NCI-H2081 (cell line): ENCODE results near the gene TMBIM1.
"Not testable (repeated sequence)": the region's sequence is repeated elsewhere in the genome, so short reads cannot be mapped to it uniquely, and the experiment has no call there.

ENCODE experiments used
- DNase-seq, 2 experiments: peaks; one replicate each; lab custom pipeline; 2025; lab: John Stamatoyannopoulos, UW

Gene TMBIM1

GRCh38 chr2:218318241-218318640, 25.9 kb upstream of the TMBIM1 start:
- DNase-seq: no peak

GRCh38 chr2:218317835-218318234, 25.5 kb upstream of the TMBIM1 start:
- DNase-seq: no peak

- DNase-seq: no peak
These were observed 25.0 kb upstream of the TMBIM1 start for GRCh38 chr2:218317303-218317630.

- DNase-seq: no peak
These were observed 23.1 kb upstream of the TMBIM1 start for GRCh38 chr2:218315397-218315796.

GRCh38 chr2:218314764-218315163, 22.5 kb upstream of the TMBIM1 start:
- DNase-seq: not testable (repeated sequence)

- no peak for DNase-seq
These were observed 21.1 kb upstream of the TMBIM1 start for GRCh38 chr2:218313356-218313755.

GRCh38 chr2:218312267-218312756, 20.0 kb upstream of the TMBIM1 start:
- no peak for DNase-seq

- DNase-seq: not testable (repeated sequence)
These were observed 19.4 kb upstream of the TMBIM1 start for GRCh38 chr2:218311541-218312266.

GRCh38 chr2:218310853-218311540, 18.7 kb upstream of the TMBIM1 start:
- no peak for DNase-seq

- no peak for DNase-seq
These were observed 15.2 kb upstream of the TMBIM1 start for GRCh38 chr2:218307415-218308090.

- DNase-seq: no peak
These were observed 14.0 kb upstream of the TMBIM1 start for GRCh38 chr2:218306184-218306920.

- no peak for DNase-seq
These were observed 13.1 kb upstream of the TMBIM1 start for GRCh38 chr2:218305383-218305782.

GRCh38 chr2:218301176-218301819, 9.0 kb upstream of the TMBIM1 start:
- peak; percentile 84 to 89 for DNase-seq

GRCh38 chr2:218300141-218300540, 7.8 kb upstream of the TMBIM1 start:
- DNase-seq: no peak

- no peak for DNase-seq
These were observed 6.1 kb upstream of the TMBIM1 start for GRCh38 chr2:218298314-218298875.

- no peak for DNase-seq
These were observed 4.5 kb upstream of the TMBIM1 start for GRCh38 chr2:218296847-218297246.

- DNase-seq: no peak
These were observed 3.9 kb upstream of the TMBIM1 start for GRCh38 chr2:218296200-218296599.

- DNase-seq: no peak
These were observed 2.7 kb upstream of the TMBIM1 start for GRCh38 chr2:218295029-218295428.

- no peak for DNase-seq
These were observed 2.2 kb upstream of the TMBIM1 start for GRCh38 chr2:218294430-218295022.

GRCh38 chr2:218293715-218294429, 1.6 kb upstream of the TMBIM1 start:
- no peak for DNase-seq
